ENCODE results near the gene DPH3.
"Not testable (repeated sequence)": the region's sequence is repeated elsewhere in the genome, so short reads cannot be mapped to it uniquely, and the experiment has no call there.

The DPH3 gene

DNA sequence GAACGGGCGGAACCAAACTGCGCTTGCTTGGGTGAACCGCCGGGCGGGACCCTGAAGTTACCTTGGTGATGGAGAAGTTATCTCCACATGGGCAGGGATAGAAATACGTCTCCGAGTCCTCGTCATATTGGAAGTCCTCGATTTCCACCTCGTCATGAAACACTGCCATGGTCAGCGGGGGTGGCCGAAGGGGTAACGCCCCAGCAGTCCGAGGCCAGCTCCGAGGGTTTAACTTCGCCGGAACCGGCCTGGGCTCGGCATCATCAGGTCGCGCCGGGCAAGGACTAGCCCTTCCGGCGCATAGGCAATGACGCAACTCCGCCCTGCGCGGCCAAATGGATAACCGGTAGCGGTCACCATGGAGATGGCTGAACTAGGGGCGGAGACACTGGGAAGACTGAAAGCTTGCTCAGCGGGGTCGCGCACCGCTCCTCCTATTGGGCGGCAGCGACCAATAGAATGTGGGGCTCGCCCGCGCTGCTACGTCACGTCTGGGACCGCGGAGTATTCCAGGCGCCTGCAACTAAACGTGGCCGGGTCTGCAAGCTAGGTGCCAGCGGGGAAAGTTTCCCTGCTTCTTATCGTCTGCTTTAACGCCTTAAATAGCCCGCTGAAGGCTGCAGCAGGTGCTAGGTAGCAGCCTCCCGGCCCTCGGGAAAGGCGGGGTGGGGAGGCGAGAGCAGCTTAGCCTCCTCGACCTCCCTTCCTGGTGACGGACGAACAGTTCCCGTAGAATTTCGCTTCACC, at the start of gene DPH3, which contains the start of gene OXNAD1:
DPH3 (minus strand) TSS at position 236 of the 747 bp plus-strand sequence; CDS start at position 169, 67 bp downstream.
OXNAD1 (plus strand) TSS at position 505 of the 747 bp plus-strand sequence. CDS start 5,741 bp downstream, outside the sequence.
- DNase-seq = peak; percentile 83 to 99 (median 98)

DNA sequence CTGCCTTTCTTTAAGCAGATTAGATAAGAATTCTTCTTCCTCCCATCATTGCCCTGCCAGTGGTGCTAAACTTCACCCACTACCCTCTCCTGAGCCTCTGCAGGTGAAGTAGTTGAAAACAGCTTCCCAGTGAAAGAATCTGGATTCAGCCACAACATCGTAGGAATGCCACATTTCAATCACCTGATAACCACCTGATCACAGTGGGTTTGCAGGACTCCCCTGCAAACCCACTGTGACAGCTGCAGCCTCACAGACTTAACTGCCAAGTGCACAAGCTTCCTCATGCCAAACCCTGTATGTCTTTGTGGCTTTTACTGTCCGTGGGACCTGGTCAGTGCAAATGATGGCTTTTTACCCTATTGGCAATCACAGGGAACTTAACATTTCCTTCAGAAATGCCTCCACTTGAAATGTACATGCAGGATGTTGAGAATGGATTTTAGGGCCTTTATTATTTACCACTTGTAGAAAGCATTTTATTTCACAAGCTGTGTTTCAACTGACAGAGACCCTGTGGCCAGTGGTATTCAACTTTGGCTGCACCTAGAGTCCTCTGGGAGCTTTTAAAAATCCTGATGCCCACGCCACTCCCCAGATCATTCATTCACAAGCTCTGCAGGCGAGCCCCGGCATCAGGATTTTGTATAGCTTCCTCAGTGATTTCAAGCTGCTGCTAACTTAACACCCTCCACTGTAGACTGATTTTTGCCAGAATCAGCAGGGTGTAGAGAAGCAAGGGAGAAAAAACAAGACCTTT, 49.3 kb upstream of the DPH3 start:
- no peak for DNase-seq

DNA sequence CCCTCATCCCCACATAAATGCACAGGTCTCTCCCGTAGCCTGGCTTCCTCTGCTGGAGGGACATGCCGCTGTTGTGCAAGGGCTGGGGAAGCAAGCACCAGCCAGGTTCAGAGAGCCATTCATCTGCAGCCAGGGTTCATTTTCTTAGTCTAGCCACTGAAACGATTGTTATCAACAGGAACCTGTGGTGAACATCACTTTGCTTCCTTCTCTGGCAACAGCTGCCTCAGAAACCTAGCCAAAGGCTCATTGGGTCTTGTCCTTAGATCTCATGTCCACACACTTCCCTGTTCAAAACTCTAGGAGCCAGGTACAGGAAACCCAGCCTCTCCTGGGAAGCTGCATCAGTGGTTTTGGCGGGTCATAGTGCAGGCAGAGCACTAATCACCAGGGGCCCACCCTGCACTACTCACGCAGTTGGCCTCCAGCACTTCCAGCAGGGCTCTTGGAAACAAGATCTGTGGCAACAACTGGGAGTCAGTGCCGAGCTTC, 47.3 kb upstream of the DPH3 start:
- DNase-seq = no peak

DNA sequence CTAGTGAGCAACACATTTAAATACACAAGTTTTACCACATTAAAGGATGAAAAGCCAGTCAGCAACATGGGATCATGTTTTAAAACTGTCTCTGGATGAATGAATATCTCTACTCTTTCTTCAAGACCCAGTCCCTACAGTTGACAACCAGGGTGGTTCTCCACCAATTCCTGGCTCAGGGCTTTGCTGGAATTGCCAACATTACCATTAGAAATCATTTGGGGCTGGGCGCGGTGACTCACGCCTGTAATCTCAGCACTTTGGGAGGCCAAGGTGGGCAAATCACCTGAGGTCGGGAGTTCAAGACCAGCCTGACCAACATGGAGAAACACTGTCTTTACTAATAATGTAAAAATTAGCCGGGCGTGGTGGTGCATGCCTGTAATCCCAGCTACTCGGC, 45.7 kb upstream of the DPH3 start:
- DNase-seq = not testable (repeated sequence)

DNA sequence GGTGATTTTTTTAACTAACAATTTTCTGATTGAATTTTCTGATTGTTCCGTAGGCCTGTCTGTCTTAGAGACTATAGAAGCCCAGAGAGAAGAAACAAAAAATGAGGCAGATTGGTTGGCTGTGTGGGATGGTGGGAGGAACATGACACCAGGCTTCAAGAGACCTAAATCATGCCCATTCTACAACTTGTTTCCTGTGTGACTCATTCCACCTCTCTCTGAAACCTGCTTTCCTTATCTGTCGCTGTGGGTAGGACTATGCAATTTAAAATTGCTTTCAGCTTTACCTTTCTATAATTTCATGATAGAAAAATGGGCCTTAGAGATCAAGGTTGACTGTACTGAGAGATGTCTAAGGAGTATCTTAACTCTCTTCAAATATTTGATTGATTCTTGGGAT, 44.8 kb upstream of the DPH3 start:
- DNase-seq = no peak

DNA sequence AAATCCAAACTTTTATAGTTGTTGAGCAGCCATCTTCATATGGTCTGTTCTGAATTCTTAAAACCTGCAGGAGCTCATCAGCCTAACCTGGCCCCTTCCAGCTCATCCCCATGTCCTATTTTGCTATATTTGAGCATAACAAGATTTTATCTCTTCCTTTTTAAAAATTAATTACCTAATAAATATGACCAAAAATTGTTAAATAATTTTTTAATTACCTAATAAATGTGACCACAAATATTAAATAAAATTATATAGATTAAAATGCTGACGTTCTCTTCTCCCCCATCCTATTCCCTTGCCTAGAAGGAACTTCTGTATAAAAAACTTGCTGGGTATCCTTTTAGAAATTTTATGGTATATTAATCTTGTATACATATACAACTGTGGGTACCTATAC, 44.0 kb upstream of the DPH3 start:
- no peak for DNase-seq

DNA sequence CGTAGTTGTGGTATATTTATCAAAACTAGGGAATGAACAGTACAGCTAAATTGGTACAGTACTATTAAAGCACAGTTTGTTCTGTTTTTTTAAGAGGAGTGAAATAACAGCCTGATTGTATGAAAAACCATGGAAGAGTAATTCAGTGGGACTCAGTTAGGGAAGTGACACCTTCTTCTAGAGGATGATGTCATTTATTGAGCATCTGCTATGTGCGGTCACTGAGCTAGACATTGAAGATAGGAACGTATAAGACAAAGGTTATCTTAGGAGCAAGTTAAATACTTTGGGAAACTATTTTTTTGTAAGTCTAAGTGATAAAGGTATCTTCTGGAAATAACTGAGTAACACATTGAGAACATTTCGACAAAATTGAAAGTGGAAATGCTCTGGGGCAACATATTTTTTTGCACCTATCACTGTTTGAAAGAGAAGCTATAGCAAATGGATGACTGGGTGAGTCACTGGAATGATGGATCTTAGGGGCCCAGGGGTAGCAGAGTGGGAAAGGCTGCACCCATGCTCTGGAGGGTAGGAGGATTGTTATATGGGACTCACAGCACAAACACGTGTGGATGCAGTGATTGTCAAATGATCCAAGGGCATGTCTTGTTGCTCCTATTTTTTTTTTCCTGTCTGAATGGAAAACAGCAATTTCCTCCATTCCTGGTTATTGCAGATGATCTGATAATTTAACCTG, 43.2 kb upstream of the DPH3 start:
- no peak for DNase-seq

DNA sequence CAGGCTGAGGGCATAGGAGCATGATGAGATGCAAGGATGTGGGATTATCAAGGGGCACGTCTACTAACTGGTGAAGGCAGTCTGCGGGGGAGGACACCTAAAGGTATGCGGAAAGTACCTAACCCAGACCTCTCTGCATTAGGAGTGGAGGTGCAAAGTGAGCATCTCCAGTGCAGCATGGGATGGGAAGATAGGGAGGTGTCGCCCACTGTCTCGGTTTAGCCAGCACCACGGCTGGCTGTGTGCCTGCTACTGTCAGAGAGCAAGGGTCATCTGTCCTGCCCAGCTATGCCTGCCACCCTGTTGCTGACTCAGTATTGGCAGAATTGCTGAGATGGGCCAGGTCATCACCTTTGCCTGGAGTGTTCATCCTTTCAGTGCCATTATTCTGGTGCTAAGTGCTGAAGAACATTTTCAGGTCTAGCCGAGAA, 40.4 kb upstream of the DPH3 start:
- DNase-seq = no peak

DNA sequence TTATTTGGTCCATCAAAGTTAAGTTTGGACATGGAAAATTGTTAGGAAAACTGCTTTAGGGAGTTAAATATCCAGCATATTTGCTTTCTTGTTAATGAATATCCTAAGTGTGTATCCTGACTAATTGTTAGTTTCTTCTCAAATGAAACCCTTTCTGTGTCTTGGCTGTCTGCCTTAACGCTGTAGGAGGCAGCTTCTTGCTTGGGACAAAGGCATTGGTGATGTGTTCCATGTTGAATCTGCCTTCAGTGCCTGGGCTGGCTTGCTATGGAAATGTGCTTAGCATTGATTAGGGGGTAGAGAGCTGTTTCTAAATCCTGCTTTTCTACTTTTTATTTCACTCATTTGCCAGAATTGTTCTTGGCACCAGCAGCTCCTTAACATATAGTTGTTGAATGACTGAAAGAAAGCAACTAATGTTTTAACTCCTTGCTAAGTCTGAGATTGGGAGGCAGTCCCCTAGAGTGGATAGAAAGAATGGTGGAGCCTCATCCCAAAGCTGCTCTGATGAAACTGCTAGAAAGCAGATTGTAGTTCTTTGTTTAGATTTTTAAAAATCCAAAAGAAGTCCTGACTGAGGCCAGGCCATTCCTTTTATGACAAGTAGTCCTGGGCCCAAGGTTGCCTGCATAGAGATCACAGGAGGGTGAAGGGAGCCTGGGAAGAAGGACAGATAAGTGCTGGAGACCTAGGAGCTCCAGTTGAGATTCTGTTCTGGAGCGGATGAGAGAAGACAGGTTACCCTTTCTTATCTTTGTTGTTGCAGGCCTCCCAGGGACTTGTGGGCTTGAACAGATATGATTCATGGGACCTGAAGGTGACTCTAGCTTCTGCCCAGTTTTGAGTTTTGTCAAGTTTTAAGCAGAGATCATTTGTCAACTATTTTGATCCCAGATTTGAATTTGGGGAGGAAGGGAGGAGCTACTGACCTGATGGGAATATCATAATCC, 39.6 kb upstream of the DPH3 start:
- DNase-seq = peak in 3 of 14 donors; percentile 3 to 23 (median 8)

DNA sequence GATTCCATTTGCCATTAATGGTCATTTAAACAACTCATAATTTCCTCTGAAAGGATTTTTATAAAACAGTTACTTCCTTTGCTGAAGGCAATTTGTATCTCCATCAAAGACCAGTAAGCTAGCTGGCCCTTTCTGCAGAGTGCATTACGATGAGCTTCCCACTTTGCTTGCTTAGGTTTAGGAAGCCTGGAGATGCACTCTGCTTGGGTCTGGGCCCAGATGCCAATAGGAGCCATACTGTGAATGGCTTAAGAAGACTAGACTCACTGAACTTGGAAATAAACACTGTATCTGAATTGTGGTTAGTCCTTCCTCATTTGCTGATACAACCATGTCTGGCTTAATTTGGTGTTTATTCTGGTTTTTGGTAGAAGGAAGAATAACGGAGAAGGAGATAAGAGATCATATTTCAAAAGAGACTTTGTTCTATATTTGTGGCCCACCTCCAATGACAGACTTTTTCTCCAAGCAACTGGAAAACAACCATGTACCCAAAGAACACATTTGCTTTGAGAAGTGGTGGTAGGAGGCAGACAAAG, 38.4 kb upstream of the DPH3 start:
- no peak for DNase-seq

DNA sequence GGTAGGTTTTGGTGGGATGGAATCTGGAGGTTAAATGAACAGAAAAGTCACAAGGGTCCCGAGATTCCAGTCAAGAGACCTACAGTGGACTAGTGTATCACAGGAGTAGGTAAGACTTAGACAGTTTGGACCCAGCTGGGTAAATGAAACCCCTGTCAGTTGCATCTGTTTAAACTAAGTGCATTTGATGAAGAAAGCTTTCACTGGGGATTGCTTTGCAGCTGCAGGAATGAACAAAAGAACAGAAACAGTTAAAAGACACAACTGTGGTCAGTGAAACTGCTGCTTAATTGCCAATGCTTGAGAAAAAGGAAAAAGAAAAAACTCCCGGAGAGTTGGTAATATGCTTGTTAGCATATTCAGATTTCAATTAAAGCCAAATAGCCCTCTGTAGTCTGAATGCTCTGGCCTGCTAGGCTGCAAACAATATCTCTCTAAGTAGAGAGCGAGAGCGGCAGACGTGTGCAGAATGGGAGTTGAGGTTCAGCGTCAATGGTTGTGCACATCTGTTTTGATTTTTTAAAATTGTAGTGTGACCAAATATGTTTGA, 37.4 kb upstream of the DPH3 start:
- no peak for DNase-seq

DNA sequence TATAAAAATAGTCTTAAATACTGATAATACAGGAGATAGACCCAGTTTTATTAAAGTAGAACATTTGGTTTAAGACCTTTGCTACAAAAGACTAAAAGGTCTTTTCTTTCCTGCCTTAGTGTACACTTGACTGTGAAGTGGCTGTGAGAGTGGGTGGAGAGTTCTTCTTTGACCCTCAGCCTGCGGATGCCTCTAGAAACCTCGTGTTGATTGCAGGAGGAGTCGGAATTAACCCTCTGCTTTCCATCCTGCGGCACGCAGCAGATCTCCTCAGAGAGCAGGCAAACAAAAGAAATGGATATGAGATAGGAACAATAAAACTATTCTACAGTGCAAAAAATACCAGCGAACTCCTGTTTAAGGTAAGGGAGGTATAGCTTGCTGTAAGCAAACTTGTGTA, 36.8 kb upstream of the DPH3 start:
- DNase-seq = no peak

DNA sequence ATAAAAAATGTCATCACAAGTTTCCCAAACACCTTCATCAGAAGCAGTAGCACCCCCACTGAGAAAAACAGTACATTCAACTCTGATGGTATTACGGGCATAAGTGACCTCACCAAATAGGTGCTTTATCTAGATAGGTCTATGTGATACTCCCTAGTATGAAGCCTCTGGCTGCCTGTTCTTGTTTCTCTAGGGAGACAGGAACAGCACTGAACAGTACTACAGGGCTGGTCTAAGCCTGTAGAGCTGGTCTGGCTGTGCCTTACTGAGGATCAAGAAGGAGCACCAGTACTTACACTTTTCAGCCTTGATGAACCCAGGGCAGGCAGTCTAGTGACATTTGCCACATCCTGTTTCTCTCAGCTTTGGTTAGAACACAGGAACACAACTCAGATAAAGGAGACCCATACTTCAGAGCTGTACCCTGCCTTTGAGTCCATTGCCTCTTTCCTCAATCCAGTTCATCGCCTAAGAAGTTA, 36.2 kb upstream of the DPH3 start:
- no peak for DNase-seq

DNA sequence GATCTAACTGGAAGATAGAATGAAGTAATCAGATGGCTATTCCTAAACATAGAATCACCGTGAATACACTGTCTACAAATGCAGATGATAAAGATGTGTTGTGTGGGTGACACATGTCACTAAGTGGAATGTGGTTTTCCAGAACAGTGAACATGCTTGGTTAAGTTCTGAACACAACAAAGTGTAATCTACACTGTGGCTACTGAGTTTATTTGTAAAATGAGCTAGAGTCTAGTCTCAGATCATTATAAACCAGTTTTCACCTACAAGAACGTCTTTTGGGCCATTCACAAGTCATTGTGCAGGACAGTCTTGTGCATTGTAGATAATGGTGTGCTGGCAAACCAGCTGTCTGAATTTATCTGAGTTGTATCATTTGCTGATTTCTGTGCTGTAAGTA, 35.6 kb upstream of the DPH3 start:
- DNase-seq = no peak

DNA sequence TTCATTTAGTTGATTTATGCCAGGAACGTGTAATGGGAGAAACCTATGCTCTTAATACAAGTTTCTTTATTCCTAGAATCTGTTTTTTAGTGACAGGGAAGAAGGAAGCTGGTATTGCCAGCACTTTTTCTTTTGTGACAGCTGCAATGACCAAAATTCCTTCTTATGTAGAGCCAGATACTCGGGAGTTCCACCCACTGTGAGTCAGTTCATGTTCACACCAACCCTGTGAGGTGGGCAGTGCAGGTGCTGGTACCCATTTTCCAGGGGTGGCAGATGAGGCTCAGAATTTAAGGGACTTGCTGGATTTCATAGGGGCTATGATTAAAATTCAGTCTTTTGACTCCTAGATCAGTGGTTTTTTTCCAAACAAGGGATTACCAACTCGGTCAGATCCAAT, 35.0 kb upstream of the DPH3 start:
- no peak for DNase-seq

DNA sequence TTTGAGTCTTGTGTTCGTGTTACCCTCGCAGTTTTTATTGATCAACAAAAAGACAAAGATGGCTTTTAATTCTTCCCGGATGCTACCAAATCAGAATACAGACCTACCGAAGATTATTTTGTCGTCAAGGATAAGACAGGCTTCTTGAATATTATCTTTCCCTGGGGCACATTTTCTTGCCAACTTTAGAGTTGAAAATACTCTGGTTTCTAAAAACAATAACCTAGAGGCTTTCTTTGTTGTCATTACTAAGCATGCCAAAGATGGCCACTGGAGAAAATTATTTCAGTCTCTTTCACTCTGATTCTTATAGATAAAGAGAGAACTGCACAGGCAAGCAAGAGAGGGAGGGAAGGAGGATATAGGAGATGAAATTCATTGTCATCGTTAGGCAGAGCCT, 34.1 kb upstream of the DPH3 start:
- DNase-seq = no peak

DNA sequence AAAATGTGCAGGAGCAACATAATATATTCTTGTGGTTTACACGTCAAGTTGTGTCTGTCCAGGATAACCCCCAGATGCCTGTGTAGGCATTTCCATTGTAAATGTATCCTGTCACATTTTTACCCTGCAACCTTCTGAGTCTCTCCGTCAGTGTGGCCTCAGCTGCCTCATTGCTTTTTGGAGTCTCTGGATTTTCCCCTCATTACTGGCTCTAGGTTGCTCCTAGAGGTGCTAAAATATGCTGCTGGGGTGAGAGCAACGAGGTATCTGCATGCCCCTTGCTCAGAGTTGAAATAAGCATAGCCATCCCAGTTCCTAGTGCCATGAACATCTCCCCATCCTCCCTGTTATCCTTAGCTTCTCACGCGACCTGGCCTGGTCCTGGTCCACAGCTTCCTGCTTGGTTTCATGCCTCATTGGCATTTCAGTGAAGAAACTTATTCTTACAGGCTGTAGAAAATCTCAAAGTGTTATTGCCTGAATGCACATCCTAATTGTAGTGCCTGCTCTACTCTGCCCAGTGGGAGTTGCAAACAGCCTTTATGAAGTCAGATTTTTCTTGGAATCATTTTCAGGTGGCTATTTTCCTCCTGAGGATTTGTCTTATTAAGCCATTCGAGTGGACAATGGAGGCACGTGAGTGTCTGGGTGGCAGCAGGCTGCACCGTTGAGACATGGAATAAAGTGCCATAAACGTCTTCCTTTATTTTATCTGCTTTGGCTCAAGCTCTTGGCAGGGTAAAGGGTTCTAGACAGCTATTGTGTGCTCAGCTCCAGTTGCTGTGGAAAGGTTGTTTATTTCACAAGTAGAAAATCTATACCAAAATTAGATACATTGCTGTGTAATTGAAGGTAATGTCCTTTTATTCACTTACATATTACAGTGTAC, 33.5 kb upstream of the DPH3 start:
- DNase-seq = no peak

DNA sequence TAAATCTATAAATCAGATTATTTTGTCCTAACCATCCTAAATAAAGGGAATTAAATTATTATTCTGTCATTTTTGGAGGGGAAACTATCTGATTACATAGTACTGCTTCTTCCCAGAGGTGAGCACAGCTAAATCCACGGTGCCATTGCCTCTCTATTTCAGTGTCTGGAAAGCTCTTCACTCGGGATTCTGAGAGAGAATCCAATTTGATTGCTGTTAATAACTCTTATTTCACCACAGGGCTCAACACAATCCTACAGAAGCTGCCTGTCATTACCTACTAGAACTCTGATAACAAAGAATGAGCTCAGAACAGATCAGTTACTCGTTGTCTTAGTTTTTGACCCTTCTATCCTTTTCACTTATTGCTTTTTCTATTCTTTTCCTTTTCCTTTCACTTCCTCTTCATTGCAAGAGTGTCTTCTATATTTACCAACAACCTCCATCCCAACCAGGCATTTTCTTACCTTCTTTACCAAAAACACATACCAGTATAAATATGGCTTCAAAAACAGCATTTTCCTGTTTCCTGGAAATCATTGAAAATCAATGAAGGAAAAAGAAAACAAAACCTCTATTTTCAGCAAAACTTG, 30.7 kb upstream of the DPH3 start:
- no peak for DNase-seq

DNA sequence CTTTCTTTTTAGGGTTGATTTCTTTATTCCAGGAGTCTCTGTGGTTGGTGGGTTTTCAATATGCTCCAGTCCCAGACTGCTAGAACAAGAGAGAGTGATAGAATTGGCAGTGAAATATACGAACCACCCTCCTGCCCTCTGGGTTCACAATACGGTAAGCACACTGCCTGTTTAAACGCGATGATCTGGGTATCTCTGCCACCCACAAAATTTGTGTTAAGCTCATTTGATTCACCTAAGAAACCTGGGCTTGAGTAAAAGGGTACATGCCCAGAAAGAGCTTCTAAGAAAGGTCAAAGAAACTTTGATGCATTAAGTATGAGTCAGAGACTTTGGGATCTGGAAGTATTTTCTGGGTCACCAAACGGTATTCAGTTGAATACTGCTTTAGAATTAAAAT, 30.1 kb upstream of the DPH3 start:
- no peak for DNase-seq

DNA sequence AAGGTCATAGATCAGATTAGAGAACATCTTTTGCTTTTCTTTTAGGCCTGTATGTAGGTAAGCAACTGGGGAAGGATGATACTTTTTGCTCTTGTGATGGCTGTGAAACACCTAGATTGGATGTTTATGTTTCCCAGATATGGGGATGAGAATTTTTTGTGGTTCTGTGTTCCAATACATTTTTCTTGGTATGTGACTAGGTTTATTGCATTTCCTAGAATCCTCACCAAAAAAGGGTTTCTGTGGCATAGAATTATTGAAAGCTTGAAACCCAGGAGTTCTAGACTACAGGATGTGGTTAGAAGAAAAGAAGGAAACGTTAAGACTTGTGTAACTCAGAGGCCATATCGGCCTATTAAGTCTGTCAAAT, 26.1 kb upstream of the DPH3 start:
- DNase-seq = no peak
